GM21390 (cell line): ENCODE results near the gene RSRC1.
"Not testable (repeated sequence)": the region's sequence is repeated elsewhere in the genome, so short reads cannot be mapped to it uniquely, and the experiment has no call there.

Experiments
- ATAC-seq: cut with Tn5 transposase; IDR thresholded peaks from one replicate; pipeline ENCODE4 v1.9.1; 2021; ENCODE audit not compliant: unreplicated experiment

RSRC1 gene

GRCh38 chr3:158100681-158101080 lies 9.2 kb upstream of the RSRC1 start:
- ATAC-seq, result no peak

DNA sequence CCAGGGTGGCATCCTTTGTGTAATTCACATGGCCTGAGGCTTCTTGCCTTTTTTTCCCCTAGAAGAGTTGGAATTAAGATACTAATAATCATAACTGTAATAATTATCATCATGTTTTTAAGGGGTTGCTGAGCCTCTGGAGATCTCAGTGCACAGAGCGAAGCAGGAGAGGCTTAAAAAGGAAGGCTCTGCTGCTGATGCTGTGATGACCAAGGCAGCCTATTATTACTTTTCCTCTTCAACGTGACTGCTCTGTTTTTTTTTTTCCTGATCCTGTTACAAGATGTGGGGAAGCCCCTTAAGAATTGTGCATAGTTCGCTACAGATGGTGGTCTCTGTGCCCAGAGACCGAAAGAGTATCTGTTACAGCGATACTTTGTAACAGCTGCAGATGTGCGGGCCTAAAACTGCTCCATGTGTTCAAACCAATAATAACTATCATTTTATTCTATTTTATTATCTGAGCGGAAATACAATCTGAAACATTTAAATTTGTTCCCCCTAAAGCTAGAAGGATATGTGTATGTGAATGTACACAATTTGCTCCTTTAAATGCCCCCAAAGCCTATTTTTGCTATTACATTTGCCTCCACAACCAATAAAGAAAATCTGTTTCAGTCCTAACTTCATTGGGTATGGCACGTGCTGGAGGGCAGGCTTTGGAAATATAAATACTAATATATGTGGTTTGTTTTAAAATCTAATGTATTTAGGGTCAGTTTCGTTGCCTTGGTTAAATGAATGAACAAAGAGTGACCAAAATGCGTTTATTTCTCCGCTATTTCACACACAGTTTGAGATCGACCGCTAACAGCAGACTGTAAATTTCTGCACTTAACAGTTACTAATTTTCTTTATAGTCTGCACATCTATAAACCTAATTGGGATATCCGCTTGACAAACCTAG lies 8.3 kb upstream of the RSRC1 start:
- no peak for ATAC-seq

- no peak for ATAC-seq
These were observed 7.4 kb upstream of the RSRC1 start for GRCh38 chr3:158102242-158103080.

- peak; percentile 32 for ATAC-seq
These were observed 6.6 kb upstream of the RSRC1 start for GRCh38 chr3:158103081-158103886.

- no peak for ATAC-seq
These were observed 6.0 kb upstream of the RSRC1 start for GRCh38 chr3:158103887-158104327.

GRCh38 chr3:158104431-158104921 lies 5.4 kb upstream of the RSRC1 start:
- ATAC-seq, result no peak

GRCh38 chr3:158105119-158105709 lies 4.7 kb upstream of the RSRC1 start:
- no peak for ATAC-seq

DNA sequence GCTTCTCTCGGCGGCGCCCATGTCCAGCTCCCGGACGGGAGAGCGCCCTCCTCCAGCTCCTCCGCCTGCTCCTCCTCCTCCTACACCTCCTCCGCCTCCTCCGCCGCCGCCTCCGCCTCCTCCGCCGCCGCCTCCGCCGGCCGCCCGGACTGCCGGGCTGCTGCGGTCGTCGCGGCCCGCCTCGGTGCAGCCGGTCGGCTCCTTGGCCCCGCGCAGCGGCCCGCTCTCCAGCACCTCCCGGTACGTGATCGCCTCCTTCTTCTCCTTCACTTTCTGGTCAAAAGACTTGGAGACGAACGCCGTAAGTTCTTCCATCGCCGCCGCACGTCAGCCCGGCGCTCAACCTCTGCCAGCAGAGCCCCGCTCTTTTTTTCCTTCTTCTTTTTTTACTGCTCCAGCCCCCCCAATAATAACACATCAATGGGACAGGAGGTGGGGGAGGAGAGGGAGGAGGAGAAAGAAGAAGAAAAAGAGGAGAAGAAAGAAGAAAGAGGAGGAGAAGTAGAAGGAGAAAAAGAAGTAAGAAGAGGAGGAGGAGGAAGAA lies 4.1 kb upstream of the RSRC1 start:
- ATAC-seq, result no peak

GRCh38 chr3:158106766-158107471 lies 3.0 kb upstream of the RSRC1 start:
- ATAC-seq, result no peak

- no peak for ATAC-seq
These were observed 2.1 kb upstream of the RSRC1 start for GRCh38 chr3:158107605-158108444.

DNA sequence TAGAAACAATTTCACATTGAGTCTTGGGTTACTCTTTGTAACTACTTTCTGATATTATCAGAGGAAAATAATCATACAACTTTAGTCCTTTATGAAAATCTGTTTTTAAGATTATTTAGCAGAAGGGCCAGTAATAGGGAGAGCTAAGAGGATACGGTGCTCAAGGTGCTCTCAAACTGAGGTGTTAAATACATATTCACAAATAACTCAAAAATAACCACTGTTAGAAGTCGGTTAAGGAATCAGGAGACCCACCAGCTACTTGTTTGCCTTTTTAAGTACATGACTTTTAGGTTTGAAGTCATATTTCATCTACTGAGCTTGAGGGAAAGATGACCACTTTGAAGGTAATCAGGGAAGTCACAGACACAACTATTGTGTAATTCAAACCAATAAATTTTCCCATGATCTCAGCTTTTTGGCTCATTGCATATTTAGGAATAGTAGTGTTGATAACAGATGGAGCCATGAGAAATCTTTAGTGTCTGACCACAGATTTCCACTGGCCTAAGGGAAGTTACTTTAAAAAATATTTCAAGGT lies 1.4 kb upstream of the RSRC1 start:
- ATAC-seq, result no peak

DNA sequence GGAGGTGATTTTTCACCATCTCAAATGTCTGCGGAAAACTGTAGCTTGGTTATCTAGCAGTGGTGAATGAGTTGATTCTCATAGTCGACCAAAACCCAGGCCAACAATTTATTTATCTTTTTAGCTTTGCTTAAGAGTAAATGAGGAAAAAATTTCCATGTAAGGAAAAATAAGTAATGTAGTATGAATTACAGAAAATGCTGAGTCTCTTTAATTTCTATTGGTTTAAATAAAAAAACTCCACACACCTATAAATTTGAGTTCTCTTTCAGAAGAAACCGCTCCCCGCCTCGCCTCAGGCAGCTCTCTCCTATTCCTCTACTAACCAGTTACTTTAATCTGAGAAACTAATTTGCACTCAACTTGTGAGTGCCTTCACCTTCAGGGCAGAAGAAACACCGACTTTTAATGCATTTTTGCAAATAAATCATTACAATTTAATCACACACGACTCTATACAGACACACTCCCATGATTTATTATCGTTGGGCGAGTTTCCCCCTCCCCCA lies 540 bp upstream of the RSRC1 start:
- ATAC-seq, result no peak

DNA sequence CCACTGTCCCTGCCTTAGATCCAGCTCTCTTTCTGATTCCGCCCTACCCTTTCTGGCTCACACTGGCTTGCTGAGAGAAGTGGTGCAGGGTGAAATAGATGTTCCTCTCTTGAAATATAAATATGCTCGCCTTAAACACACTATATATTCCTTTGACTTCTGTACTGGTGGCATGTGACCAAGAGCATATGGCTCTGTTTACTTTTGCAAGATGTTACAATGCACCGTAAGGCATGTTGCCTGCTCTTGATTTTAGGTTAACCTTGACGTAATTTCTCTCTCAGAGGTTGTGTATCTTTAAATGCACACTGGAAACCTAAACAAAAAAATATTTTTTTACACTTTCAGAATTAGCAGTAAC lies 749 bp downstream of the RSRC1 start:
- peak; percentile 3 for ATAC-seq

- no peak for ATAC-seq
These were observed 2.0 kb downstream of the RSRC1 start for GRCh38 chr3:158111861-158112260.

DNA sequence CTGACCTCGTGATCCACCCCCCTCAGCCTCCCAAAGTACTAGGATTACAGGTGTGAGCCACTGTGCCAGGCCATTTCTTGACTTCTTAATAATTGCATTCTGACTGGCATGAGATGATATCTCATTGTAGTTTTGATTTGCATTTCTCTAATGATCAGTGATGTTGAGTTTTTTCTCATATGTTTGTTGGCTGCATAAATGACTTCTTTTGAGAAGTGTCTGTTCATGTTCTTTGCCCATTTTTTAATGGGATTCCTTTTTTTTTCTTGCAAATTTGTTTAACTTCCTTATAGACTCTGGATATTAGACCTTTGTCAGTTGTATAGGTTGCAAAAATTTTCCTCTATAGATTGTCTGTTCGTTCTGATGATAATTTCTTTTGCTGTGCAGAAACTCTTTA lies 3.7 kb downstream of the RSRC1 start:
- ATAC-seq, result not testable (repeated sequence)

DNA sequence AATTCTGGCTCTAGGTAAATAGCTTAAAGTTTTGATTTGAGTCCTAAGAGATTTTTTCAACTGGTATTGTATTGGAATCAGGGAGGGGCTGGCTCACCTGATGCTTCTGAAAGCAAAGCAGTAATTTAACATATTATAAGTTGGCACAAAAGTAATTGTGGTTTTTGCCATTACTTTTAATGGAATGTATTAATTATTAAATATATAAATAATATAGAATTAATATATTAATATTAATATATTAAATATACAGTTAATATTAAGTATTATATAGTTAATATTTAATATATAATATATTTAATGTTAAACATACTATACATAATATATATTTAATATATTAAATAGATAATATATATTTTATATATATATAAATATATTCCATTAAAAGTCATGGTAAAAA lies 10.4 kb downstream of the RSRC1 start:
- ATAC-seq, result no peak

GRCh38 chr3:158121295-158121694 lies 11.4 kb downstream of the RSRC1 start:
- ATAC-seq, result peak; percentile 95

GRCh38 chr3:158122721-158123120 lies 12.8 kb downstream of the RSRC1 start:
- not testable (repeated sequence) for ATAC-seq
